NCI-H510A (cell line): ENCODE data around the gene EIF3B.
"Not testable (repeated sequence)": the region's sequence is repeated elsewhere in the genome, so short reads cannot be mapped to it uniquely, and the experiment has no call there.

ENCODE experiments used
- DNase-seq: peaks from one replicate; lab custom pipeline; 2025; lab: John Stamatoyannopoulos, UW

EIF3B gene

DNA sequence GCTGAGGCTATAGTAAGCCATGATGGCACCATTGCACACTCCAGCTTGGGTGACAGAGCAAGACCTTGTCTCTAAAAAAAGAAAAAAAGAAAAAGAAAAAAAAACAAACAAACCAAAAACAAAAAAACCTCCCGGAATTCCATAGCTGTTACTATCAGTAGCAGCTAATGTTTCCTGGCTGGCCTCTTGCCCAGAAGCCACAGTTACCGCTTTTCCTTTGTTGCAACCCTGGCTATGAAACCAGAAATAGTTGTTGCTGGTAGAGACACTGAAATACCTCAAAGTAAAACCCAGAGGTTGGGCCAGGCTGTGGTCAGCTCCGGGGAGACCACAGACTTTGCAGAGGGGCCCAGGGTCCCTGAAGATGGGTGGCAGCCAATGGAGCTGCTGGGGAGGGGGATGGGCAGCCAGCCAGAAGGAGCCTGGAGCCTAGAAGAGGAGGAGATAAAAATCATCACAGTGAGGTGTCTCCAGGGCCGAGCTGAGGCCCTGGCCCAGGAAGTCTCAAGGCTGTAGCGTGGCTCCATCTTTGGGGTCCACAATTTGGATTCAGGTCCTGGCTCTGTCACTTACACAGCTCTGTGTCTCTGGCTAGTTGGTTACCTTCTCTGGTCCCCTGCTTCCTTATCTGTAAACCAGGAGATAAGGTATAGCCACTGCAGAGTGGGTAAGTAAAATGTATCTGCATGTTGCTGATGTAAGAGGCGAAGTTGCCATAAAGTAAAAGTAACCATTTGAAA lies 45.4 kb downstream of the EIF3B start:
- DNase-seq: no peak

DNA sequence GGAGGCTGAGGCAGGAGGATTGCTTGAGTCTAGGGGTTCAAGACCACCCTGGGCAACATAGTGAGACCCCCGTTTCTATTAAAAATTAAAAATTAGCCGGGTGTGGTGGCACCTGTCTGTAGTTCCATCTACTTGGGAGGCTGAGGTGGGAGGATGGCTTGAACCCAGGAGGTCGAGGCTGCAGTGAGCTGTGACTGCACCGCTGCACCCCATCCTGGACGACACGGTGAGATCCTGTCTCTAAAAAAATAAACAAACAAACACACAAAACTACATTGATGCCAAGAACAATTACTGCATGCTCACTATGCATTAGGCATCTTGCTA lies 48.0 kb downstream of the EIF3B start:
- no peak for DNase-seq

DNA sequence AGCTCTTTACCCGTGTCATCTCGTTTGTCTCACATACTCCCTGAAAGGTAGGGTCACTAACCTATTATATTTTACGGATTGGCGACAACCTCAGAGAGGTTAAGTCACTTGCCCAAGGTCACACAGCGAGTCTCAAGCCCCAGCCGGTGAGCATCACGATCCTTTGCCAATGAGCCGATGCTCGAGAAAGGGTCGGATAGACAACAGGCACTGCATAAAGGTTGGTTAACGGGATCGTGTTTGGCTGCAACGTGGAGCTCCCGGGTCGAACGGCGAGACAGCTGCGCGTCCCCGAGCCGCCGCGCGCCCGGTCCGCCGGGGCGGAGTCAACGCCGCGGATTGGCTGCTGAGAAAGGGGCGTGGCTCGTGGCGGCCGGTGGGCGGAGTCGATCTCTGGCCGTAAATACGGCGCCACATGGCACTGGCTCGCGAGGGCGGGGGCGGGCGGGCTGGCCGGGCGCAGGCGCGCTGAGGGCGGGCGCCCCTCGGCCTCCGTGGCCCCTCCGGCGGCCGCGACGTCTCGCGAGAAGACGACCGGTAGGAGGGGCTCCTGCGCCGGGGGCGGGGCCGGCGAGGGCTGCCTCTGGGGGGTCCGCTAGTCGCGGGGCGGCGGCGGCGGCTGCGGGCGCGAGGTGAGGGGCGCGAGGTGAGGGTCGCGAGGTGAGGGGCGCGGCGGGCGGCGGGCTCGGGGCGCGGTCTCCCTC lies 48.5 kb downstream of the EIF3B start, which contains the start of gene CHST12:
Gene CHST12, plus strand, starts transcription at position 598 of the 704 bp plus-strand sequence. CDS start 29,029 bp downstream, outside the sequence.
- peak; percentile 92 for DNase-seq

DNA sequence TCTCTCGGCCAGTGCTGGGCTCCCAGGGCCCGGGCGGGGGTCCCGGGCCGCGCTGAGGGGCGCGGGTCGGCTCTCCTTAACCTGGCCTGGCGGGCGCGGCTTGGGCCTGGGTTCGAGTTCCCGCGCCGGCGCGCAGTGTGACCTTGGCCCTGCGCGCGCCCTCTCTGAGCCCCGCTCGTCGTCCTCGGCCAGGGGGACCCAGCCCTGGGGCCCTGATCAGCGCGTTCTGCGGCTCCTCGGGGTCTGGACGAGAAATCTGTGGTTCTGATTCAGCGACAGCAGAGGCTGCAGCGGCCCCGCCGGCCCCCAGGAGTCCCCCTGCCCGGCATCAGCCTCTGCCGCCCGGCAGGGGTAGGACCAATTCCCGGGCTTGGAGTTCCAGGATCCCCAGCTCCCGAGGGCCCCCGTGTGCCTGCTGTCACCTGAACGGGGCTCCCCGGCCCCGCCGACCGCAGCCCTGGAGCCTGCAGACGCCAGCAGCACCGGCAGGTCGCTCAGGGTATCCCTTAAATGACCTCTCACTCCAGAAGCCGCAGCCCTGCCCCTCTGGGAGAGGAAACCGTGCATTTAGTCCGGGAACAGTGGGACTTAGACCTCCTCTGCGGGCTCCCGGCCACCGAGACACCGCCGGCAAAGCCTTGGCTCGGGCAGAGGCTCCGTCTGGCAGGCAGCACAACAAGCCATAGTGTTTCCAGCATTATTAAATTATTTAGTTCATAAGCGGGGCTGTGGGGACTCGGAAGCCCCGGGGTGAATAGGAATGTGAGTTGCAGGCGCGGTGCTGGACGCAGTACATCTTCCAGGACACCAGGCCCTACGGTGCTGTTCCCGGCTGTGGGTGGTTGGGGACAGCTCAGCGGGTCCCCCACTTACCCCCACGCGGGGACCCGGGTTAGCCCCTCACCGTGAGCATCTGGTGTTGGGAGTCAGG lies 49.4 kb downstream of the EIF3B start:
- peak; percentile 34 for DNase-seq

DNA sequence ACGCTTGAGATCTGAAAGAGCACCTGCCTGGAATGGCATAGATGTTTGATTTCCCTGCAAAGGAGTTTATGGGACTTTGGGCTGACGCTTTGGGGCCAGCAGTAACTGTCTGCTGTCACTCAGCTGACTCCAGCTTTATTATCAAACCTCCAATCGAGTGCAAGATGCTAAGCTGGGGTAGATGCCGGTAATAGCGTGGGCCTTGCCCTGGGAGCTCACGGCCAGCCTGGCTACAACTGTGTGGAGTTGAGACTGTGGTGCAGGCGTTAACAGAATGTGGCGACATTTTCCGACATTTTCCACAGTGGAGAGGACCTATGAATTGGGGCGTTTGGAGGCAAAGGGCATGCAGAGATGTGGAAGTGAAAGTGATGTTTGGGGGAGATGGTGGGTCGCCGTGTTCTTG lies 50.1 kb downstream of the EIF3B start:
- DNase-seq: no peak

DNA sequence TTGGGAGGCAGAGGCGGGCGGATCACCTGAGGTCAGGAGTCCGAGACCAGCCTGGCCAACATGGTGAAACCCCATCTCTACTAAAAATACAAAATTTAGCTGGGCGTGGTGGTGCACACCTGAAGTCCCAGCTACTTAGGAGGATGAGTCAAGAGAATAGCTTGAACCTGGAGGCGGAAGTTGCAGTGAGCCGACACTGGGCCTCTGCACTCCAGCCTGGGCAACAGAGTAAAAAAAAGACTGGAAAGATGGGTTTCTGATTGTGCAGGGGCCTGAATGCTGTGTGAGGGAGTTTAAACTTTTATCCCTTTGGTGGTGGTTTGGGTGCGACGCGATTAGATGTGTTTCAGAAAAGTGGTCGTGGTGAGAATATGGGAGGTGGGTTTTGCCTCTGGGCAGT lies 50.6 kb downstream of the EIF3B start:
- DNase-seq: no peak

DNA sequence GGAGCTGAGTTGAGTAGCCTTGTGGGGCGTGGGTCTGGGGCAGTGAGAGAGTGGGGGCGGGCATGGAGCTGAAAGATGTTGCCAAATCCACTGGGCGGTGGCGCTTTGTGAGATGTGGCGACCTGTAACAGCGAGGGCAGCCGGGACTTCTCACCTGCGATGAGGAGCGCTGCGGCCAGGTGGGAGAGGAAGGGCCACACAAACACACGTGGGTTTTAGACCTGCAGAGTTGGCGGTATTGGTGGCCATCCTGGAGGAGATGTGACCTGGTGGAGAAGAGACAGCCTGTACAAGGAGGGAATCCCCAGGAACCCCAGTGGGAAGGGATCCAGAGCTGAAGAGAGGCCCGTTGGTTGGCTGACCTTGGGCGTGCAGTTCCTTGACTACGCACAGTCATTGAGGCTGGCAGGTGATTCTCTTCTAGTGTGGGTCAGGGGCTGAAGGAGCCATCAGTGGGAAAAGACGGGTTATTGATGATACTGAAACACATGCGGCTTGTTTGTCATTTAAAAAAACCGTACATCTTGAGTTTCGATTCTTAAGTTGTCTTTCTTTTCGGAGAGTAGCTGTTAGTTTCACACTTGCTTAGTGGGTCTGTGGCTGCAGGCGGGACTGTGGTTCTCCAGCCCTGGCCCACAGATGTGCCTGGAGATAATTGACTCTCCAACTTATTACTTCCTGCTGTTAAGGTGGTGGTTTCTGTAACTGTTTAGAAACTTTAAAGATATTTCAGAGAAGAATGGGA lies 51.1 kb downstream of the EIF3B start:
- no peak for DNase-seq

DNA sequence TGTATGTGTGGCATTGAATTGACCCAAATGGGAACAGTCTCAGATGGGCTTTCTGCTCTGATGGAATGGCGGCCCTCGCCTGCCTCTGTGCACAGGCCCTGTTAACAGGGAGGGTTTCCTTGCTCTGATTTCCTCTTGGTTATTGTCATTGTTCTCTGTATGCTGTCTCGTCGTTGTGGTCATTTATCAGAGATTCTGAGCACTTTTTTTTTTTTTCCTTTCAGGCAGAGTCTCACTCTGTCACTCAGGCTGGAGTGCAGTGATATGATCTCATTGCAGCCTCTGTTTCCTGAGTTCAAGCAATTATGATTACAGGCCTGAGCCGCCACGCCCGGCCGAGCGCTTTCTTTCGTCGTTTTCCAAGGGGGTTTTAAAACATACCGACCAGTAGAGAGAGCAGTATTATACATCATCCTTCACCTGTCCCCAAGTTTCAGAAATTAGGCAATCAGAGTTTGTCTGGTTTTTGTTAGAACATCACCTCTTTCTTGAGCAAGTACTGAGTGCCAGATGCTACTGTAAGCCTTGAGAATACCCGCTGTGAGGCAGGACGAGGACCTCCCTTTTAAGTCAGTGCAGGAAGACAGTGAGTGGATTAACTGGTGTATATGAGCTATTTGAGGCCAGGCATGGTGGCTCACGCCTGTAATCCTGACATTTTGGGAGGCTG lies 55.3 kb downstream of the EIF3B start:
- DNase-seq: no peak

DNA sequence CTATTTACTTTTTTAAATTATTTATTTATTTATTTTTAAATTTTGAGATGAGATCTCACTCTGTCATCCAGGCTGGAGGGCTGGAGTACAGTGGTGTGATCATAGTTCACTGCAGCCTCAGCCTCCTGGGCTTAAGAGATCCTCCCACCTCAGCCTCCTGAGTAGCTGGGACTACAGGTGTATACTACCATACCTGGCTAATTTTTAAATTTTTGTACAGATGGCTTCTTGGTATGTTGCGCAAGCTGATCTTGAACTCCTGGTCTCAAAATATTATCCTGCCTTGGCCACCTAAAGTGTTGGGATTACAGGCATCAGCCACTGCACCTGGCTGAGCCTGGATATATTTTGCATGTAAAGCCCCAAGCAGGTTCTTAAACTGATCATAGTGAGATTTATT lies 56.4 kb downstream of the EIF3B start:
- no peak for DNase-seq

DNA sequence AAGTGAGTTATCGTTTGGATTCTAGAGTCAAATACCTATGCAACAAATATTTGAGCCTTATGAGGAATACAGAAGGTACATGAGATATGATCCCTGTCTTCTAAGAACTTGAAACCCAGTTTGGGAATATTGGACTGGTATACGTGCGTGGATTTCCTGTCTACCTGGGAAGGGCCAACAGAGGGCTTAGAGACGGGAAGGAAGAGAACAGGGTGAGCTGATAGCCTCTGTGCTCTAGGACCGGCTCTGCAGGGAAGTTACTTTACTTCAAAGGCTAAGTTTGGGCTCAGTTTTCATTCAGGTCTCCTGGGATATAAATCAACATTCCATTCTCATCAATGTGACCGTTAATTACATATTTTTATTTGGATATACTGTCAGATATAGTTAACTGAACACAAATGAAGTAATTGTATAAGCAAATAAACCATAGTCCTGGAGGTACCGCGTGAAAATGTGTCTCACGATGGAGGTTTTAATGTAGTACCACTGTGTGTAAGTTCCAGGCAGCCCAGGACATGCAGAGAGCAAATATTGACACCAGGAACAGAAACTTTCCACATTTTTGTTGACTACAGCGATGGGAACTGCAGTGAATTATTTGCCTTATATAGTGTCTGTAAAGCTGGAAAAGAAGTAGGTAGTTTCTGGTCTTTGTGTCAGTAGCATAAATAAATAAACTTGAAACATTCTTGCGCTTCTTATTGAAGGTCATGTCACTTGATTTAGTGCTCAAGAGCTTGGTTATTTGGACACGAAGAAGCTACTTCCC lies 57.4 kb downstream of the EIF3B start:
- DNase-seq: no peak

DNA sequence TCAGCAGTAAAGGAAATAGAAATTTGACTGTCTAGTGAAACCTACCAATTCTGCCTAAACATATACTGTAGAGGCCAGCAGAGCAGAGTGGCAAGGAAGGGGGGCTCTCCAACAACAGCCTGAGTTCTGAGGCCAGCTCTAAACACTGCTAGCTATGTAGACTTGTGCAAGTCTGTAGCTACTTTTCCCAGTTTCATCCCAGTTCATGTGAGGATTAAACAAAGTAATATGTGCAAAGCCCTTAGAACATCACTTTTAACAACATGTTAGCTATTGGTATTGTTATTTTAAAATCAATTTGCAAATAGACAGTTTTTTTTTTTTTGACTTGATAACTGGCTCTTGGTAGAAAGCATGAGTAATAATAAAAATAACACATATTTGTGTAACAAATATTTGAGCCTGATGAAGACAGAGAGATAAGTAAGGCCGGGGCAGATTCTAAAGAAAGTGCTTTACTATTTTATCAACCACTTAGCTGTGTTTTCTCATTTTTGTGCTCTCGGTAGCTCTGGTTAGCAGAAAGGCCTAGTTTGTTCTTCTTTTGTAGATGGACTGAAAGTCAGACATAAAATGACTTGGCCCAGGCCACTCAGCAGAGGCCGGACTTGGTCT lies 58.1 kb downstream of the EIF3B start:
- no peak for DNase-seq

DNA sequence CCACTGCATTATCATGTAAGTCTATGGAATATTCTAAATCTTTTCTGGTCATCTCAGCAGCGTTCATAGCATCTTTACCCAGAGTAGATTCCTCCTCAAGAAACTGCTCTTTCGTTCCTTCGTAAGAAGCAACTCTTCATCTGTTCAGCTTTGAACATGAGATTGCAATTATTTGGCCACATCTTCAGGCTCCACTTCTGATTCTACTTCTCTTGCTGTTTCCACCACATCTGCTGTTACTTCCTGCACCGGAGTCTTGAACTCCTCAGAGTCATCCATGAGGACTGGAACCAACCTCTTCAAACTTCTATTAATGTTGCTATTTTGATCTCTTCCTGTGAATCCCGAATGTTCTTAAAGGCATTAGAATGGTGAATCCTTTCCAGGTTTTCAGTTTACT lies 61.4 kb downstream of the EIF3B start:
- DNase-seq: no peak

DNA sequence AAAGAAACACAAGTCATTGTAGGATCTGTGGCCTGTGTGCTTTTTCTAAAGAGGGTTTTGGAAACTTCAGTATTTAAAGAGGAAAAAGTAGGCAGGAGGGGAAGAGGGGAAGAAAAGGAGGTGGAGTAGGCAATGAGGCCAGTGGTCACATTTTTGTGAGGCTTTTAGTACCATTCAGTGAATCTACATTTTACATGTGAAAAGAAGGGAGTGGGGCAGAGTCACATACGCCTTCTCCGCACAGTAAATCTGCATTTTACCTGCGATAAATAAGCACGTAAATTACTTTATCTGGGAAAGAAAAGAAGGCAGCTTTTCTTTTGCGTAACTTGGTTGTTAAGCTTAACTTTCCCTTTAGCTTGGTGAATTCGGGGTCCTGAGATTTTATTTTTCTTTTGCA lies 62.0 kb downstream of the EIF3B start:
- no peak for DNase-seq

DNA sequence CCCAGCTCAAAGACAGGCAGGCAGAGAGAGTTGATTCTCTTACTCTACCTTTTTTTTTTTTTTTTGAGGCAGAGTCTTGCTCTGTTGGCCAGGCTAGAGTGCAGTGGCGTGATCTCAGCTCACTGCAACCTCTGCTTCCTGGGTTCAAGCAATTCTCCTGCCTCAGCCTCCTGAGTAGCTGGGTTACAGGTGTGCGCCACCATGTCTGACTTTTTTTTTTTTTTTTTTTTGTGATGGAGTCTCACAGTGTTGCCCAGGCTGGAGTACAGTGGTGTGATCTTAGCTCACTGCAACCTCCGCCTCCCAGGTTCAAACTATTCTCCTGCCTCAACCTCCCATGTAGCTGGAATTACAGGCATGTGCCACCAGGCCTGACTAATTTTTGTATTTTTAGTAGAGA lies 62.6 kb downstream of the EIF3B start:
- not testable (repeated sequence) for DNase-seq

DNA sequence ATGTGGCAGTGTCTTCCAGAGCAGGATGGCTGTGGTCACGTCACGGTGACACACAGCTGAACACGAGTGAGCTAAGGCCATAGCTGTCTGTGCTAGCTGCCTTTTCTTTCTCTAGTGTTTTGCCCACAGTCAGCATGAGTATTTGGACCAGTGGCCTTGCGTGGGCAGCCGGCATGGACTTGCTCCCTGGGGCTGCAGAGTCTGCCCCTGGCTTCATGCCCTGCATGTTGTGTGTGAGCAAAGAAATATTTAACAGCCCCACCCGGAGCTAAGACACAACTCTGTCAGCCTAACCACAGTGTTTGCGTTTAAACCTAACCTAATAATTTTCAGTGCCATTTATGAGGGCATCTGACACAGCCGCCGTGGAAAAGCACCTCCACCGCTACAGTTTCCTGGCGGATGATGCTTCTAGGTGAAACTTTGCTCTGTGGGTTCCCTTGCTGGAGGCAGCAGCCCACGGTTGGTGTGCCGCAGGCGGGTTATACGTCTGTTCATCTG lies 63.4 kb downstream of the EIF3B start:
- DNase-seq: no peak

DNA sequence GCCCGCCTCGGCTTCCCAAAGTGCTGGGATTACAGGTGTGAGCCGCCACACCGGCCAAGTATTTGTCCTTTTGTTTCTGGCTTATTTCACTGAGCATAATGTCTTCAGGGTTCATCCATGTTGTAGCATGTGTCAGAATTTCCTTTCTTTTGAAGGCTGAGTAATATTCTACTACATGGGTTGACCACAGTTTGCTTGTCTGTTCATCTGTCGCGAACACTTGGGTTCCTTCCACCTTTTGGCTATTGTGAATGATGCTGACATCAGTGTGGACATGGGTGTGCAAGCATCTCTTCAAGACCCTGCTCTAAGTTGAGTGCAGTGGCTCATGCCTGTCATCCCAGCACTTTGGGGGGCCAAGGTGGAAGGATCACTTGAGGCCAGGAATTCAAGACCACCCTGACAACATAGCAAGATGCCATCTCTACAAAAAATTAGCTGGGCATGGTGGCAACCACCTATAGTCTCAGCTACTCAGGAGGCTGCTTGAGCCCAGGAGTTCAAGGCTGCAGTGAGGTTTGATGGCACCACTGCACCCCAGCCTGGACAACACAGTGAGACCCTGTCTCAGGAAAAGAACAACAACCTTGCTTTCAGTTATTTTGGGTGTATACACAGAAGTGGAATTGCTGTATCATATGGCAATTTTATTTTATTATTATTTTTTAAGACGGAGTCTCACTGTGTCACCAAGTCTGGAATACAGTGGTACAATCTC lies 65.7 kb downstream of the EIF3B start:
- no peak for DNase-seq

DNA sequence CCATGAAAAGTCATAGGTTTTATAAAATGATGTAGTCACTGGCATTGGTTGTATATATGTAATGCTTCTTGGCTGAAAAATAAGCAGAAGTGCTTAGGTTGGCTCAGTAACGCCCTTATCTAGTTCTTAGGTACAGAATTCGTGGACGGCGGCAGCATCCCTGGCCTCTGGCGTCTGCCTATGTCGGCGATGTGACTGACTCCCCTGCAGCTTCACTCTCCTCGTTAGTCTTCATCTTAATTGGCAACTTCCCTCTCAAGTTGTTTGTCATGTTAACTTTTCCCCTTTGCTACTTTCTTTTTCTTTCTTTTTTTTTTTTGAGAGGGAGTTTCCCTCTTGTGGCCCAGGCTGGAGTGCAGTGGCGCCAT lies 67.3 kb downstream of the EIF3B start:
- no peak for DNase-seq

DNA sequence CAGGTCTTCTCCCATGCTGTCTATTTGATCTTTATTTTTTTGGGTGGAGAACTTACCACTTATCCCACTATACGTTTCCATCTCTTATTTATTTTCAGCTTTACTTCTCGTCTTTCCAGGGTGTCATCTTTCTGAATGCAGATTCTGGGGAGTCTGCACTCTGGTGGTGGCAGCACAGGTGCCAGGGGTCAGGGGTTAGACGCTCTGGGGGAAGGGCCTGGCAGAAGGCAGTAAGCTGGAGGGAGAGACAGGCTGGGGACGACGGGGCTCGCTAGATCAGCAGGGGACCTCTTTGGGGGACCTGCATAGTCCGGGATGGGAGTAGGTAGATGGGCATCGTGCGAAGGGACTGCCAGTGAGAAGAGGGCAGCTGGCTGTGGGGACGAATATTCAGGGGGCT lies 71.1 kb downstream of the EIF3B start:
- no peak for DNase-seq
